Activated naive CD4-positive, alpha-beta T cell treated with Interleukin-2 at 50 U/mL for 16 hours (primary cell): ENCODE results near the gene CENPC.
"Not testable (repeated sequence)": the region's sequence is repeated elsewhere in the genome, so short reads cannot be mapped to it uniquely, and the experiment has no call there.

Experiments
- DNase-seq: peaks from one replicate; pipeline ENCODE4 v3.0.0-alpha.2; 2020

The CENPC gene

GRCh38 chr4:67465032-67465762, 80.1 kb downstream of the CENPC start:
- DNase-seq = no peak

- no peak for DNase-seq
These were observed 84.7 kb downstream of the CENPC start for GRCh38 chr4:67460574-67460973.

- DNase-seq = no peak
These were observed 86.1 kb downstream of the CENPC start for GRCh38 chr4:67459164-67459563.

GRCh38 chr4:67456577-67457196, 88.6 kb downstream of the CENPC start:
- DNase-seq = no peak

GRCh38 chr4:67452846-67453205, 92.5 kb downstream of the CENPC start:
- DNase-seq = not testable (repeated sequence)

GRCh38 chr4:67452100-67452845, 93.0 kb downstream of the CENPC start:
- no peak for DNase-seq

GRCh38 chr4:67451464-67451863, 93.8 kb downstream of the CENPC start:
- DNase-seq = no peak

GRCh38 chr4:67448621-67449020, 96.7 kb downstream of the CENPC start:
- DNase-seq = no peak

GRCh38 chr4:67447873-67448272, 97.4 kb downstream of the CENPC start:
- no peak for DNase-seq

- DNase-seq = no peak
These were observed 98.5 kb downstream of the CENPC start for GRCh38 chr4:67446811-67447210.

- not testable (repeated sequence) for DNase-seq
These were observed 99.4 kb downstream of the CENPC start for GRCh38 chr4:67445881-67446280.

- DNase-seq = no peak
These were observed 106.3 kb downstream of the CENPC start for GRCh38 chr4:67438975-67439374.

GRCh38 chr4:67437974-67438713, 107.2 kb downstream of the CENPC start:
- DNase-seq = no peak

GRCh38 chr4:67436742-67437141, 108.6 kb downstream of the CENPC start:
- DNase-seq = no peak

GRCh38 chr4:67430989-67431388, 114.3 kb downstream of the CENPC start:
- no peak for DNase-seq

- no peak for DNase-seq
These were observed 116.5 kb downstream of the CENPC start for GRCh38 chr4:67428819-67429218.
